Nephron (organoid): ENCODE results near the gene EIF4E1B.

Source experiments
- H3K27ac Mint-ChIP-seq, 3 experiments: 2 replicates each; pipeline ENCODE4 v1.8.0; 2020; ENCODE audit warnings: mixed read lengths in 3 of 3, mild to moderate bottlenecking in 2 of 3, moderate library complexity in 1 of 3
- H3K27me3 Mint-ChIP-seq: 2 replicates; pipeline ENCODE4 v1.8.0; 2021; ENCODE audit warnings: low read depth, mild to moderate bottlenecking, moderate library complexity, mixed read lengths
- H3K36me3 Mint-ChIP-seq: 2 replicates; pipeline ENCODE4 v1.8.0; 2020; ENCODE audit warnings: low read depth, mixed read lengths
- H3K4me1 Mint-ChIP-seq: 2 replicates; pipeline ENCODE4 v1.8.0; 2020; ENCODE audit warnings: mixed read lengths
- H3K4me3 Mint-ChIP-seq, 3 experiments: 2 replicates each; pipeline ENCODE4 v1.8.0; 2020; ENCODE audit warnings: mild to moderate bottlenecking in 3 of 3, mixed read lengths in 3 of 3, moderate library complexity in 2 of 3
- H3K9me3 Mint-ChIP-seq: 2 replicates; pipeline ENCODE4 v1.8.0; 2020; ENCODE audit warnings: mixed read lengths
- TF ChIP-seq, protein P1 (sequence below), 3 experiments: fragments of 200-600 bp; sonication (generic); IDR thresholded peaks; one replicate each; pipeline ENCODE4 v1.5.0; 2021; ENCODE audit warnings: antibody characterized with exemption in 3 of 3; ENCODE audit not compliant: unreplicated experiment in 3 of 3

Gene EIF4E1B

DNA sequence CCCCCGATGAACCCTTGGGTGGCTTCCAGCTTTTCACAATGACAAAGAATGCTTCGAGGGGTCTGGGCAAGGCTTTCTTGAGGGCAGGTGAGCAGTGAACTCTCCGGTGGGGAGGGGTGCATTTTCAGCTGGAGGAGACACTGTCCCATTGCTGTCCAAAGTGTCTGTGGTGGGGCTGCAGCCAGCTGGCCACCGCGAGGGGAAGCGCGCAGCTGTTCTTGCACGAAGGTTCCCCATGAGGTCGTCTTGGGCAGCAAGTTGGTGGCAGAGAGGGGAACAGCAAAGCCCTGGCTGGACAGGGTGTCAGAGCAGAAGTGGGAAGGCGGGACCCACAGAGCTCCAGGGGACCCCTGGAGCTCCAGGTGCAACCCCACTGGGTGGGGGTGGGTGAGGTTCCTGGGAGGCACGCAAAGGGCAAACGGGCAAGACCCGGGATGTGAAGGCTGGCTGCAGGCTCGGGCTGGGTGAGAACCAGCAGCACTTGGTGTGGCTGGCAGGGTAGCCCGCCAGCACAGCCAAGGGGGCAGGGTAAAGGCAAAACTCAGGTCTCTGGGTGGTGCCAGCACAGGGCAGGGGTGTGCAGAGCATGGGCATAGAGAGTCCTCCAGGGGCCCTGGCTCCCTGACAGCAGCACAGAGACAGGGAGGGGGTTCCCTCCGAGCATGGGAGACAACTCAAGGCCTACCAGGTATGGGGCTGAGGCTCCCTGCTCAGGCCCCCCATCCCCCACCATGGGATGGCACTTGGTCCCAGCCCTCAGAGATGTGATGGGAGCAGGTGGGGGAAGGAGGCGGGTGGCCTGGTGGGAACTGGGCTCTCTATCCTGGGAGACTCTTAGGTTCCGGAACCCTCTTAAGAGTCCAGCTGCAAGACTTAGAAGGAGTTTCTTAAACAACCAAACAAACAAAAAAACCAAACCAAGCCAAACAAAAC is 43.4 kb downstream of the EIF4E1B start:
- Mint-ChIP-seq H3K27me3 (peaks cover 42% of the 10 kb centered on the region), H3K9me3 (no peaks in the 10 kb centered on the region), H3K4me1 (no peaks in the 10 kb centered on the region), H3K4me3 (no peak overlapping the region), H3K36me3 (no peaks in the 10 kb centered on the region), H3K27ac (no peak overlapping the region)
- TF ChIP-seq, protein P1, sequence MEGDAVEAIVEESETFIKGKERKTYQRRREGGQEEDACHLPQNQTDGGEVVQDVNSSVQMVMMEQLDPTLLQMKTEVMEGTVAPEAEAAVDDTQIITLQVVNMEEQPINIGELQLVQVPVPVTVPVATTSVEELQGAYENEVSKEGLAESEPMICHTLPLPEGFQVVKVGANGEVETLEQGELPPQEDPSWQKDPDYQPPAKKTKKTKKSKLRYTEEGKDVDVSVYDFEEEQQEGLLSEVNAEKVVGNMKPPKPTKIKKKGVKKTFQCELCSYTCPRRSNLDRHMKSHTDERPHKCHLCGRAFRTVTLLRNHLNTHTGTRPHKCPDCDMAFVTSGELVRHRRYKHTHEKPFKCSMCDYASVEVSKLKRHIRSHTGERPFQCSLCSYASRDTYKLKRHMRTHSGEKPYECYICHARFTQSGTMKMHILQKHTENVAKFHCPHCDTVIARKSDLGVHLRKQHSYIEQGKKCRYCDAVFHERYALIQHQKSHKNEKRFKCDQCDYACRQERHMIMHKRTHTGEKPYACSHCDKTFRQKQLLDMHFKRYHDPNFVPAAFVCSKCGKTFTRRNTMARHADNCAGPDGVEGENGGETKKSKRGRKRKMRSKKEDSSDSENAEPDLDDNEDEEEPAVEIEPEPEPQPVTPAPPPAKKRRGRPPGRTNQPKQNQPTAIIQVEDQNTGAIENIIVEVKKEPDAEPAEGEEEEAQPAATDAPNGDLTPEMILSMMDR (IDR thresholded peaks at IDR 0.05; ENCODE audit: unreplicated experiment in 3 of 3) = no peak

DNA sequence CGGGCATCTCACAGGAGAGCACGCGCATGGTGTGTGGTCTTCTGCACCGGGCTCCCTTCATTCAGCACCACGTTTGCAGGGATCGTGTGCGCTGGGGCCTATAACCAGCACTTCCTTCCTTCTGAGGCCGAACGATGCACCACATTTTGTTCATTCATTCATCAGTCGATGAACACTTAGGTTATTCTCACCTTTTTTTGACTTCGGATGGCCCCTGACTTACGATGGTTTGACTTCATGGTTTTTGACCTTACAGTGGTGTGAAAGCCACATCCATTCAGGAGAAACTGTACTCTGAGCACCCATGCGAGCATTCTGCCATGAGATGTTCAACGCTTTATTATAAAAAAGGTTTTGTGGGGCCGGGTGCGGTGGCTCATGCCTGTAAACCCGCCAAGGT is 44.3 kb downstream of the EIF4E1B start:
- TF ChIP-seq, protein P1 (IDR thresholded peaks at IDR 0.05; ENCODE audit: unreplicated experiment in 3 of 3) = no peak
- no peaks in the 10 kb centered on the region for H3K36me3 Mint-ChIP-seq
- H3K27me3 Mint-ChIP-seq = peaks cover 47% of the 10 kb centered on the region
- H3K27ac Mint-ChIP-seq = no peak overlapping the region
- no peak overlapping the region for H3K4me3 Mint-ChIP-seq
- H3K4me1 Mint-ChIP-seq = no peaks in the 10 kb centered on the region
- no peaks in the 10 kb centered on the region for H3K9me3 Mint-ChIP-seq

DNA sequence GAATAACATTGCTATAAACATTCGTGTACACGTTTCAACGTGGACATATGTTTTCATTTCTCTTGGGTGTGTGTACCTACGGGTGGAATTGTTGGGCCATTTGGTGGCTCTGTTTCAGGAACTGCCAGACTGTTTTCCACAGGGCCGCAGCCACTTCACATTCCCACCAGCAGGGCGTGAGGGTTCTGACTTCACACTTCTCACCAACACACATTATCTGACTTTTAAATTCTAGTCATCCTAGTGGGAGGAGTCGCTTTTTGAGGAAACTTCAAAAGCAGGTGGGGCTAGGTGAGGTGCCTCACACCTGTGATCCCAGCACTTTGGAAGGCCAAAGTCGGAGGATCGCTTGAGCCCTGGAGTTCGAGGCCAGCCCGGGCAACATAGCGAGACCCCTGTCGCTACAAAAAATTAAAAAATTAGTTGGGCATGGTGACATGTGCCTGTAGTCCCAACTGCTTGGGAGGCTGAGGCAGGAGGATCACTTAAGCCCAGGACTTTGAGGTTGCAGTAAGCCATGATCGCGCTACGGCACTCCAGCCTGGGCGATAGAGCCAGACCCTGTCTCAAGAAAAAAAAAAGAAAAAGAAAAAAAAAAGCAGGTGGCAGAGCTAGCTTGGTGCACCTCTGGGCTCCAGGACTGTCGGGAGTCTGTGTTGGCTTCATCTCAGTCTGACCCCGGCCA is 45.3 kb downstream of the EIF4E1B start:
- no peaks in the 10 kb centered on the region for H3K36me3 Mint-ChIP-seq
- peaks cover 57% of the 10 kb centered on the region for H3K27me3 Mint-ChIP-seq
- H3K4me1 Mint-ChIP-seq = no peaks in the 10 kb centered on the region
- H3K27ac Mint-ChIP-seq = no peak overlapping the region
- H3K9me3 Mint-ChIP-seq = no peaks in the 10 kb centered on the region
- TF ChIP-seq, protein P1 (IDR thresholded peaks at IDR 0.05; ENCODE audit: unreplicated experiment in 3 of 3) = peak; percentile 54 to 58 (median 56)
- H3K4me3 Mint-ChIP-seq = no peak overlapping the region

DNA sequence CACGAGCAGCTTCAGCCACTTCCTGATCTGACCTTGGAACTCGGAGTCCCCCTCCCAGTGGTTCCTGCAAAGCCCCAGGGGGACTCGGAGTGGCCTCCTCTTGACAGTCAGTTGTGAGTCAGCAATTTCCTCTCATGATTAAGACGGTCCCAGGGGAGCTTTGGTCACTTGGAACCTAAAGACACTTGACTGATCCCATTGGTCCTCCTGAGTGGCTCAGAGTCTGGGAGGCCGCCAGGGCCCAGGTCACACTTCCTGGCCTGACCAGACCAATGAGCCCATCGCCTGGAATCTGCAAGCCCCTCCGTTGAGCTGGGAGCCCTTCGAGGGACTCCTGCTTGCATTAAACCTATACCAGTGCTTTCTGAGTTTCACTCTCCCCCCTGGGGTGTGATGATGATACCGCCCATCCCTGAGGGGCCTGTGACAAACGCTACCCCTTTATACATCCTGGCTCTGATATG is 45.9 kb downstream of the EIF4E1B start:
- TF ChIP-seq, protein P1 (IDR thresholded peaks at IDR 0.05; ENCODE audit: unreplicated experiment in 3 of 3) = no peak
- no peaks in the 10 kb centered on the region for H3K4me1 Mint-ChIP-seq
- no peak overlapping the region for H3K4me3 Mint-ChIP-seq

DNA sequence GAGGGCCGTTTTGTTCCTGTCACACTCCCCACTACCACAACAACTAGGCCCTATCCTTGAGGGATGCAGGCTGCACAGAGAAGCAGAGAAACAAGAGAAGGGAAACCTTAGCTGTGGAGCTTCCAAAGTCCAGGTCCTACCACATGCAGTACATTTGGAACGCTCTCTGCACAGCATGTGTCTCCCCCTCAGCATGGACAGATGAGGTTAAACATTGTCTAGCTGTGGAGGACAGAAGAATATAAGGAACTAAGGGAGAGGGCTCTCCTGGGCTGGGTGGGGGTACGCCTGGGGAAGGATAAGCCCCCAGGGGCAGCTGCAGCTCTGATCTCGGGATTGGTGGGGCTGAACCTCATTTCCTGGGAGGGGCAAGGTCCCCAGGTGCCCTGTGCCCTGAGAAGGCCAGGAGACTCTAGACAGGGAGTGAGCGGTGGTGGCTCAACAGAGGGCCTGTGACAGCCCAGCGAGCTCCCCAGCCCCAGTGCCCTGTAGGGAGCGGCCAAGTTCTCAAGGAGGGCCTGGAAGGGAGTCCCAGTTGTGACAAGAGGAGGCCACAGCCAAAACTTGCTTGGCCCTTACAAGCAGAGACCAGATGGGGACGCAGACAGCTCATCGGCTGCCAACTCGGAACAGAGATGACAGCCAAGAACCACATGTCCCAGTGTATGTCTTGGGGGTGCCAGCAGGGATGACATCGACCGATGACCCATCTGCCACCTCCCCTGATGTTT is 46.9 kb downstream of the EIF4E1B start:
- TF ChIP-seq, protein P1 (IDR thresholded peaks at IDR 0.05; ENCODE audit: unreplicated experiment in 3 of 3) = no peak
- H3K36me3 Mint-ChIP-seq = no peaks in the 10 kb centered on the region
- H3K4me3 Mint-ChIP-seq = no peak overlapping the region
- no peaks in the 10 kb centered on the region for H3K4me1 Mint-ChIP-seq
- H3K27ac Mint-ChIP-seq = peak overlapping the region in 2 of 3 experiments; percentile 34 to 72
- no peaks in the 10 kb centered on the region for H3K9me3 Mint-ChIP-seq
- peaks cover 62% of the 10 kb centered on the region for H3K27me3 Mint-ChIP-seq

More for the DNA sequence above, 45.9 kb downstream of the EIF4E1B start:
- Mint-ChIP-seq H3K27me3 (peaks cover 59% of the 10 kb centered on the region), H3K27ac (peak overlapping the region in 1 of 3 experiments; percentile 72), H3K9me3 (no peaks in the 10 kb centered on the region), H3K36me3 (no peaks in the 10 kb centered on the region)
